HG02981 (cell line): ENCODE results near the gene HIPK2.
"Not testable (repeated sequence)": the region's sequence is repeated elsewhere in the genome, so short reads cannot be mapped to it uniquely, and the experiment has no call there.

Experiments
- ATAC-seq: cut with Tn5 transposase; IDR thresholded peaks from one replicate; pipeline ENCODE4 v1.9.1; 2021; ENCODE audit warnings: mild to moderate bottlenecking, moderate library complexity; ENCODE audit not compliant: unreplicated experiment

Gene HIPK2

GRCh38 chr7:139557857-139558581, 219.8 kb downstream of the HIPK2 start:
- ATAC-seq, result no peak

GRCh38 chr7:139553991-139554700, 223.7 kb downstream of the HIPK2 start:
- not testable (repeated sequence) for ATAC-seq

- ATAC-seq, result no peak
Measured at GRCh38 chr7:139548302-139549028, 229.3 kb downstream of the HIPK2 start.

- ATAC-seq, result no peak
Measured at GRCh38 chr7:139544645-139545044, 233.2 kb downstream of the HIPK2 start.

GRCh38 chr7:139543801-139544603, 233.8 kb downstream of the HIPK2 start:
- no peak for ATAC-seq

- ATAC-seq, result no peak
Measured at GRCh38 chr7:139542308-139543151, 235.3 kb downstream of the HIPK2 start.

GRCh38 chr7:139541600-139542307, 236.0 kb downstream of the HIPK2 start:
- no peak for ATAC-seq

GRCh38 chr7:139540203-139540602, 237.6 kb downstream of the HIPK2 start:
- no peak for ATAC-seq

GRCh38 chr7:139538881-139539635, 238.7 kb downstream of the HIPK2 start:
- no peak for ATAC-seq

GRCh38 chr7:139536152-139536551, 241.6 kb downstream of the HIPK2 start:
- no peak for ATAC-seq

- no peak for ATAC-seq
Measured at GRCh38 chr7:139534966-139535651, 242.7 kb downstream of the HIPK2 start.

- no peak for ATAC-seq
Measured at GRCh38 chr7:139534096-139534495, 243.7 kb downstream of the HIPK2 start.

GRCh38 chr7:139532636-139533155, 245.1 kb downstream of the HIPK2 start:
- ATAC-seq, result no peak

GRCh38 chr7:139531094-139531493, 246.7 kb downstream of the HIPK2 start:
- no peak for ATAC-seq

- ATAC-seq, result no peak
Measured at GRCh38 chr7:139526578-139527544, 250.9 kb downstream of the HIPK2 start.

- ATAC-seq, result no peak
Measured at GRCh38 chr7:139525750-139526149, 252.0 kb downstream of the HIPK2 start.

- ATAC-seq, result no peak
Measured at GRCh38 chr7:139525239-139525638, 252.6 kb downstream of the HIPK2 start.
